Inflammatory macrophage (primary cell): ENCODE results near the gene RELCH.

ENCODE experiments used
- DNase-seq, 2 donors: peaks; one replicate each; pipeline ENCODE4 v3.0.0-alpha.2; 2020 to 2022

Gene RELCH

GRCh38 chr18:62250475-62250874 lies 63.4 kb downstream of the RELCH start:
- no peak for DNase-seq

- DNase-seq, result no peak
Measured at GRCh38 chr18:62258093-62258492, 71.0 kb downstream of the RELCH start.

- DNase-seq, result peak; percentile 63 to 78
Measured at GRCh38 chr18:62258616-62259015, 71.6 kb downstream of the RELCH start.

- no peak for DNase-seq
Measured at GRCh38 chr18:62262061-62262460, 75.0 kb downstream of the RELCH start.

- DNase-seq, result no peak
Measured at GRCh38 chr18:62264984-62265383, 77.9 kb downstream of the RELCH start.

- no peak for DNase-seq
Measured at GRCh38 chr18:62277045-62277444, 90.0 kb downstream of the RELCH start.

GRCh38 chr18:62279561-62279960 lies 92.5 kb downstream of the RELCH start:
- no peak for DNase-seq

- no peak for DNase-seq
Measured at GRCh38 chr18:62280058-62280457, 93.0 kb downstream of the RELCH start.

- DNase-seq, result no peak
Measured at GRCh38 chr18:62280786-62281185, 93.7 kb downstream of the RELCH start.

GRCh38 chr18:62281684-62282083 lies 94.6 kb downstream of the RELCH start:
- peak; percentile 68 to 85 for DNase-seq

- DNase-seq, result no peak
Measured at GRCh38 chr18:62282188-62282629, 95.2 kb downstream of the RELCH start.

- DNase-seq, result no peak
Measured at GRCh38 chr18:62284637-62285036, 97.6 kb downstream of the RELCH start.

- DNase-seq, result peak; percentile 47 to 64
Measured at GRCh38 chr18:62285281-62285680, 98.2 kb downstream of the RELCH start.

GRCh38 chr18:62287781-62288664 lies 101.0 kb downstream of the RELCH start:
- no peak for DNase-seq

GRCh38 chr18:62288665-62289008 lies 101.6 kb downstream of the RELCH start:
- DNase-seq, result peak; percentile 37 to 89

- DNase-seq, result no peak
Measured at GRCh38 chr18:62289047-62289446, 102.0 kb downstream of the RELCH start.

- no peak for DNase-seq
Measured at GRCh38 chr18:62294073-62294472, 107.0 kb downstream of the RELCH start.

- no peak for DNase-seq
Measured at GRCh38 chr18:62300359-62300963, 113.4 kb downstream of the RELCH start.

GRCh38 chr18:62301322-62301721 lies 114.3 kb downstream of the RELCH start:
- no peak for DNase-seq

GRCh38 chr18:62312851-62313250 lies 125.8 kb downstream of the RELCH start:
- DNase-seq, result no peak

GRCh38 chr18:62318228-62319180 lies 131.4 kb downstream of the RELCH start:
- DNase-seq, result no peak

- no peak for DNase-seq
Measured at GRCh38 chr18:62321201-62321600, 134.1 kb downstream of the RELCH start.
